ENCODE results near the gene KCND1.
"Not testable (repeated sequence)": the region's sequence is repeated elsewhere in the genome, so short reads cannot be mapped to it uniquely, and the experiment has no call there.

The KCND1 gene

GRCh38 chrX:48981178-48981577, 9.5 kb upstream of the KCND1 start:
- Histone ChIP-seq H3K79me2 (ENCODE audit: insufficient read depth, low read length) (no peaks in the 10 kb centered on the region), H4K20me1 (ENCODE audit: low read depth, low read length) (no peaks in the 10 kb centered on the region), H3K4me3 (ENCODE audit: insufficient read depth, low read length, poor library complexity, severe bottlenecking) (no peak overlapping the region), H3K27me3 (ENCODE audit: low read length) (no peaks in the 10 kb centered on the region), H3K9ac (ENCODE audit: low read length) (no peak overlapping the region), H3K36me3 (ENCODE audit: low read length) (no peaks in the 10 kb centered on the region), H3K9me3 (ENCODE audit: insufficient read depth, low read length) (no peaks in the 10 kb centered on the region), H3K4me2 (ENCODE audit: low read depth, low read length, poor library complexity, severe bottlenecking) (no peak overlapping the region), H3K27ac (ENCODE audit: low read depth, low read length) (no peak overlapping the region), H3F3A (ENCODE audit: insufficient read depth) (no peaks in the 10 kb centered on the region), H3K9me2 (replicated peaks; ENCODE audit: insufficient read depth, low read length) (no peaks in the 10 kb centered on the region), H2AFZ (ENCODE audit: low read depth, low read length, severe bottlenecking) (no peak overlapping the region)
- TF ChIP-seq CTCF (IDR thresholded peaks at IDR 0.05; ENCODE audit: insufficient read depth, low read length, poor library complexity, severe bottlenecking) (no peak), EZH2phosphoT487 (conservative IDR thresholded peaks at IDR 0.05; ENCODE audit: low read length) (no peak)

- H3K27me3 ChIP-seq (ENCODE audit: low read length); H3K36me3 ChIP-seq (ENCODE audit: low read length); H3K79me2 ChIP-seq (ENCODE audit: insufficient read depth, low read length); H3K9me3 ChIP-seq (ENCODE audit: insufficient read depth, low read length); H3F3A ChIP-seq (ENCODE audit: insufficient read depth); H3K4me2 ChIP-seq (ENCODE audit: low read depth, low read length, poor library complexity, severe bottlenecking); H3K9me2 ChIP-seq (replicated peaks; ENCODE audit: insufficient read depth, low read length); H4K20me1 ChIP-seq (ENCODE audit: low read depth, low read length); H3K27ac ChIP-seq (ENCODE audit: low read depth, low read length); H3K4me3 ChIP-seq (ENCODE audit: insufficient read depth, low read length, poor library complexity, severe bottlenecking); H3K9ac ChIP-seq (ENCODE audit: low read length); H2AFZ ChIP-seq (ENCODE audit: low read depth, low read length, severe bottlenecking): not testable (repeated sequence)
Observed at GRCh38 chrX:48980341-48980740, 8.7 kb upstream of the KCND1 start.

GRCh38 chrX:48978226-48978625, 6.6 kb upstream of the KCND1 start:
- no peaks in the 10 kb centered on the region for H3K79me2 ChIP-seq (ENCODE audit: insufficient read depth, low read length)

GRCh38 chrX:48976086-48976485, 4.4 kb upstream of the KCND1 start:
- no peak overlapping the region for H3K27ac ChIP-seq (ENCODE audit: low read depth, low read length)
- TF ChIP-seq EZH2phosphoT487 (conservative IDR thresholded peaks at IDR 0.05; ENCODE audit: low read length) (no peak), CTCF (IDR thresholded peaks at IDR 0.05; ENCODE audit: insufficient read depth, low read length, poor library complexity, severe bottlenecking) (no peak)

More at GRCh38 chrX:48978226-48978625, 6.6 kb upstream of the KCND1 start:
- Histone ChIP-seq H3K27me3 (ENCODE audit: low read length) (no peaks in the 10 kb centered on the region), H3F3A (ENCODE audit: insufficient read depth) (no peaks in the 10 kb centered on the region), H3K9ac (ENCODE audit: low read length) (no peak overlapping the region), H3K4me3 (ENCODE audit: insufficient read depth, low read length, poor library complexity, severe bottlenecking) (no peak overlapping the region), H3K9me2 (replicated peaks; ENCODE audit: insufficient read depth, low read length) (no peaks in the 10 kb centered on the region), H4K20me1 (ENCODE audit: low read depth, low read length) (no peaks in the 10 kb centered on the region), H3K36me3 (ENCODE audit: low read length) (no peaks in the 10 kb centered on the region), H2AFZ (ENCODE audit: low read depth, low read length, severe bottlenecking) (no peak overlapping the region), H3K4me2 (ENCODE audit: low read depth, low read length, poor library complexity, severe bottlenecking) (no peak overlapping the region), H3K9me3 (ENCODE audit: insufficient read depth, low read length) (no peaks in the 10 kb centered on the region), H3K27ac (ENCODE audit: low read depth, low read length) (no peak overlapping the region)
- TF ChIP-seq EZH2phosphoT487 (conservative IDR thresholded peaks at IDR 0.05; ENCODE audit: low read length), result no peak
- no peak for TF ChIP-seq CTCF (IDR thresholded peaks at IDR 0.05; ENCODE audit: insufficient read depth, low read length, poor library complexity, severe bottlenecking)

More at GRCh38 chrX:48976086-48976485, 4.4 kb upstream of the KCND1 start:
- Histone ChIP-seq H3F3A (ENCODE audit: insufficient read depth) (no peaks in the 10 kb centered on the region), H4K20me1 (ENCODE audit: low read depth, low read length) (no peaks in the 10 kb centered on the region), H3K9ac (ENCODE audit: low read length) (no peak overlapping the region), H3K4me3 (ENCODE audit: insufficient read depth, low read length, poor library complexity, severe bottlenecking) (no peak overlapping the region), H3K27me3 (ENCODE audit: low read length) (no peaks in the 10 kb centered on the region), H2AFZ (ENCODE audit: low read depth, low read length, severe bottlenecking) (no peak overlapping the region), H3K4me2 (ENCODE audit: low read depth, low read length, poor library complexity, severe bottlenecking) (no peak overlapping the region), H3K9me3 (ENCODE audit: insufficient read depth, low read length) (no peaks in the 10 kb centered on the region), H3K36me3 (ENCODE audit: low read length) (no peaks in the 10 kb centered on the region), H3K9me2 (replicated peaks; ENCODE audit: insufficient read depth, low read length) (no peaks in the 10 kb centered on the region), H3K79me2 (ENCODE audit: insufficient read depth, low read length) (no peaks in the 10 kb centered on the region)
